K562 (cell line): ENCODE data around the gene ZFYVE16. TPM values are rescaled to one million over a fixed set of nuclear protein-coding genes. Genes with fewer than 3 reads are reported as not detected.

Experiments used
- ATAC-seq: fragments of 200-7000 bp; cut with Tn5 transposase; 3 replicates; pipeline ENCODE4 v1.9.1; 2020; ENCODE audit warnings: moderate library complexity
- BruUV-seq: library from RNA; stranded (reverse); fragments of 400-500 nt; replicated peaks from 2 replicates; lab custom pipeline; 2021; lab: Mats Ljungman, UMichigan
- CTCF ChIA-PET: fragments of 300-600 bp; formaldehyde crosslinking; extraction: SDS; loops from one replicate; lab custom pipeline; 2021; ENCODE audit warnings: low intra/inter-chr PET ratio; lab: Yijun Ruan, JAX
- POLR2A ChIA-PET: fragments of 300-600, 350-650 bp; sonication (Branson Sonifier 250); formaldehyde crosslinking; extraction: SDS; loops from one replicate; lab custom pipeline; 2021; ENCODE audit warnings: antibody characterized with exemption, inconsistent platforms; lab: Yijun Ruan, JAX
- DNase-seq, 4 experiments: peaks; one replicate each; pipeline versions ENCODE4 v3.0.0 to v3.0.0-alpha.2; 2011 to 2018; ENCODE audit warnings: low spot score in 3 of 4, mixed read lengths in 3 of 4; ENCODE audit errors: extremely low read depth in 1 of 4
- FAIRE-seq: peaks from 2 replicates; lab custom pipeline; 2011; peaks lifted over from hg19 to GRCh38; lab: Jason Lieb, UNC
- H2AFZ ChIP-seq: 2 replicates; pipeline ENCODE4 v1.6.0; 2011; ENCODE audit warnings: low read depth, low read length, control low read depth, inconsistent platforms
- H3K27ac ChIP-seq: fragments of 200-600 bp; 3 replicates; pipeline ENCODE4 v1.8.0; 2011; ENCODE audit warnings: low read depth, mild to moderate bottlenecking, control low read depth, inconsistent platforms, low read length, moderate library complexity, mixed read lengths; ENCODE audit errors: extremely low read depth
- H3K27me3 ChIP-seq, 2 experiments: fragments of 300-600 bp in 1 of 2; 2 replicates in 1 of 2; 3 replicates in 1 of 2; pipeline versions ENCODE4 v1.6.0 to v1.8.0; 2011; ENCODE audit warnings: inconsistent platforms in 2 of 2, low read length in 2 of 2, mild to moderate bottlenecking in 1 of 2, mixed read lengths in 1 of 2, moderate library complexity in 1 of 2; ENCODE audit not compliant: control insufficient read depth in 2 of 2, insufficient read depth in 2 of 2
- H3K36me3 ChIP-seq: fragments of 300-600 bp; 3 replicates; pipeline ENCODE4 v1.8.0; 2011; ENCODE audit warnings: mild to moderate bottlenecking, low read length, inconsistent platforms; ENCODE audit not compliant: control insufficient read depth, insufficient read depth
- H3K4me1 ChIP-seq, 2 experiments: fragments of 200-600 bp in 1 of 2; replicated peaks in 1 of 2; 2 replicates in 1 of 2; 3 replicates in 1 of 2; pipeline versions ENCODE4 v1.5.1 to v1.8.0; 2011; ENCODE audit warnings: inconsistent platforms in 2 of 2, low read length in 2 of 2, mild to moderate bottlenecking in 1 of 2, mixed read lengths in 1 of 2, moderate library complexity in 1 of 2; ENCODE audit not compliant: control insufficient read depth in 2 of 2, insufficient read depth in 2 of 2
- H3K4me2 ChIP-seq: 2 replicates; pipeline ENCODE4 v1.6.1; 2011; ENCODE audit warnings: low read length, control low read depth, inconsistent platforms, mixed read lengths; ENCODE audit not compliant: insufficient read depth
- H3K4me3 ChIP-seq: fragments of 200-600 bp; sonication (generic), shearing (Covaris generic); 2 replicates; pipeline ENCODE4 v1.5.1; 2016; ENCODE audit warnings: control low read depth, inconsistent platforms
- H3K79me2 ChIP-seq: fragments of 200-600 bp; 3 replicates; pipeline ENCODE4 v1.8.0; 2011; ENCODE audit warnings: low read length, inconsistent platforms; ENCODE audit not compliant: control insufficient read depth, insufficient read depth
- H3K9ac ChIP-seq, 2 experiments: 2 replicates each; pipeline versions ENCODE4 v1.6.0 to v1.6.1; 2011; ENCODE audit warnings: low read depth in 2 of 2, low read length in 2 of 2, control low read depth in 1 of 2, inconsistent platforms in 1 of 2, mild to moderate bottlenecking in 1 of 2, mixed read lengths in 1 of 2; ENCODE audit not compliant: insufficient read depth in 1 of 2
- H3K9me1 ChIP-seq: one replicate; pipeline ENCODE4 v1.6.0; 2011; ENCODE audit warnings: inconsistent platforms, mild to moderate bottlenecking, low read length, moderate library complexity; ENCODE audit not compliant: control insufficient read depth, insufficient read depth
- H3K9me3 ChIP-seq: replicated peaks from 2 replicates; pipeline ENCODE4 v1.5.1; 2011; ENCODE audit warnings: low read depth, low read length, inconsistent platforms; ENCODE audit not compliant: control insufficient read depth, insufficient read depth
- H4K20me1 ChIP-seq: replicated peaks from 2 replicates; pipeline ENCODE4 v1.6.1; 2011; ENCODE audit warnings: low read length, inconsistent platforms, mixed read lengths; ENCODE audit not compliant: control insufficient read depth, insufficient read depth
- FOXJ3 ChIP-seq: sonication (generic); formaldehyde crosslinking; IDR thresholded peaks from 2 replicates; pipeline ENCODE4 v1.4.0; 2020; ENCODE audit warnings: mild to moderate bottlenecking, missing genetic modification reagents
- NFATC3 ChIP-seq: fragments of 450-650 bp; IDR thresholded peaks from 2 replicates; pipeline ENCODE4 v1.6.1; 2017; ENCODE audit warnings: mild to moderate bottlenecking
- PHB ChIP-seq: fragments of 250-450 bp; sonication (Bioruptor Pico); IDR thresholded peaks from 2 replicates; pipeline ENCODE4 v1.5.0; 2021
- PRPF4 ChIP-seq: fragments of 200-400 bp; formaldehyde crosslinking; IDR thresholded peaks from one replicate; pipeline ENCODE4 v1.6.1; 2017; ENCODE audit warnings: low read length, low read depth, mild to moderate bottlenecking; ENCODE audit not compliant: insufficient read depth, poor library complexity, severe bottlenecking
- ZNF586 ChIP-seq: fragments of 450-650 bp; formaldehyde crosslinking; conservative IDR thresholded peaks from 2 replicates; pipeline ENCODE4 v1.4.0; 2020; ENCODE audit warnings: mild to moderate bottlenecking, moderate library complexity
- in situ Hi-C: fragments of 300-500 bp; cut with MboI; formaldehyde crosslinking; loops from 4 replicates; pipeline ENCODE4 v1.15.0; 2018; ENCODE audit warnings: inconsistent platforms, mixed read lengths
- intact Hi-C: fragments of 100-400 bp; cut with micrococcal nuclease; formaldehyde crosslinking; loops from 2 replicates; pipeline ENCODE4 v1.14.2; 2022
- polyA plus RNA-seq, 8 experiments: library from polyadenylated mRNA; depleted of rRNA in 4 of 8; stranded (reverse) in 5 of 8; unstranded in 3 of 8; fragments of >200 nt; fragmentation: Nextera tagmentation in 2 of 8; fragmentation: Illumina TruSeq in 1 of 8; extraction: Ambion mirVana in 2 of 8; extraction: Trizol in 1 of 8; gene quantifications; 2 replicates each; pipeline versions ENCODE4 v1.2.1 to v1.2.3, GENCODE V29; 2011 to 2014; ENCODE audit warnings: inconsistent platforms in 1 of 8, missing spikeins in 1 of 8
- total RNA-seq, 7 experiments: library from RNA; depleted of rRNA in 6 of 7; stranded (reverse); fragments of >200 nt in 6 of 7; fragmentation: Illumina TruSeq in 2 of 7; extraction: Trizol in 2 of 7; gene quantifications; 2 replicates each; pipeline versions ENCODE4 v1.2.1 to v1.2.3, GENCODE V29; 2011 to 2021; ENCODE audit warnings: low replicate concordance in 1 of 7
- TF ChIP-seq, protein P1 (sequence below): fragments of 450-650 bp; IDR thresholded peaks from 2 replicates; pipeline ENCODE4 v1.6.1; 2016; ENCODE audit warnings: mild to moderate bottlenecking, moderate library complexity
- TF ChIP-seq, protein P2 (sequence below): sonication (generic); formaldehyde crosslinking; IDR thresholded peaks from 2 replicates; pipeline ENCODE4 v1.8.0; 2022; ENCODE audit warnings: mild to moderate bottlenecking, low read depth, missing genetic modification reagents

Gene ZFYVE16
- total and polyA plus RNA-seq, 9 of the 15 experiments (the other 6 are each of a cell fraction or from before 2014, with no cell fraction given): 6.0 to 18.9 (median 12.5) TPM

DNA sequence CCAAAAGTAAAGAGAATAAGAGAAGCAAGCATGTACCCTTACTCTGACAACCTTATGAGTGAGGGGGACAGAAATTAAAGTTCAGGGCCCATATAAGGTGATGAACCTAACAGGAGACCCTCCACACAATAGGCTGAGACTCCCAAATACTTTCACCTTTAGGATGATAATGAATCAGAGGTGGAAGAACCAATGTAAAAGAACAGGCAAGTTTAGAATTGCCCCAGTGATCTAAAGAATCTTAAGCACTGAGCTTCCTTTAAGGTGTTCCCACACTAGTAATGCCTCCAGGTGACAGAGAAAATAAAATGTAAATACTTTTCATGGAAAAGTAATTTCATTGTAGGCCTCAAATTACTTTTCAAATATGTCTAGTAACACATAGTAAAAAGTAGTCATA is 71.8 kb downstream of the ZFYVE16 start:
- ChIA-PET POLR2A (no interaction called here), CTCF (no interaction called here)
- ATAC-seq (no peak), FAIRE-seq (no peak), DNase-seq (no peak)
- no peaks in the 10 kb centered on the region for H3K79me2 ChIP-seq
- intact Hi-C loops: loop anchor here (10.0 kb wide), 2 partner anchors 155 to 715 kb away; partner anchors contain the start of gene SPZ1
- no peak overlapping the region for H3K4me2 ChIP-seq
- H3K27ac ChIP-seq: no peak overlapping the region
- peaks cover 3% of the 10 kb centered on the region; the same call in 1 of the 3 replicates for H3K36me3 ChIP-seq
- no peaks in the 10 kb centered on the region for H4K20me1 ChIP-seq
- in situ Hi-C loops: no loop called here
- no peak for TF ChIP-seq FOXJ3 (CRISPR knock-in tag)
- TF ChIP-seq PRPF4: no peak
- no peak for TF ChIP-seq PHB (CRISPR knock-in tag)
- TF ChIP-seq, protein P1, sequence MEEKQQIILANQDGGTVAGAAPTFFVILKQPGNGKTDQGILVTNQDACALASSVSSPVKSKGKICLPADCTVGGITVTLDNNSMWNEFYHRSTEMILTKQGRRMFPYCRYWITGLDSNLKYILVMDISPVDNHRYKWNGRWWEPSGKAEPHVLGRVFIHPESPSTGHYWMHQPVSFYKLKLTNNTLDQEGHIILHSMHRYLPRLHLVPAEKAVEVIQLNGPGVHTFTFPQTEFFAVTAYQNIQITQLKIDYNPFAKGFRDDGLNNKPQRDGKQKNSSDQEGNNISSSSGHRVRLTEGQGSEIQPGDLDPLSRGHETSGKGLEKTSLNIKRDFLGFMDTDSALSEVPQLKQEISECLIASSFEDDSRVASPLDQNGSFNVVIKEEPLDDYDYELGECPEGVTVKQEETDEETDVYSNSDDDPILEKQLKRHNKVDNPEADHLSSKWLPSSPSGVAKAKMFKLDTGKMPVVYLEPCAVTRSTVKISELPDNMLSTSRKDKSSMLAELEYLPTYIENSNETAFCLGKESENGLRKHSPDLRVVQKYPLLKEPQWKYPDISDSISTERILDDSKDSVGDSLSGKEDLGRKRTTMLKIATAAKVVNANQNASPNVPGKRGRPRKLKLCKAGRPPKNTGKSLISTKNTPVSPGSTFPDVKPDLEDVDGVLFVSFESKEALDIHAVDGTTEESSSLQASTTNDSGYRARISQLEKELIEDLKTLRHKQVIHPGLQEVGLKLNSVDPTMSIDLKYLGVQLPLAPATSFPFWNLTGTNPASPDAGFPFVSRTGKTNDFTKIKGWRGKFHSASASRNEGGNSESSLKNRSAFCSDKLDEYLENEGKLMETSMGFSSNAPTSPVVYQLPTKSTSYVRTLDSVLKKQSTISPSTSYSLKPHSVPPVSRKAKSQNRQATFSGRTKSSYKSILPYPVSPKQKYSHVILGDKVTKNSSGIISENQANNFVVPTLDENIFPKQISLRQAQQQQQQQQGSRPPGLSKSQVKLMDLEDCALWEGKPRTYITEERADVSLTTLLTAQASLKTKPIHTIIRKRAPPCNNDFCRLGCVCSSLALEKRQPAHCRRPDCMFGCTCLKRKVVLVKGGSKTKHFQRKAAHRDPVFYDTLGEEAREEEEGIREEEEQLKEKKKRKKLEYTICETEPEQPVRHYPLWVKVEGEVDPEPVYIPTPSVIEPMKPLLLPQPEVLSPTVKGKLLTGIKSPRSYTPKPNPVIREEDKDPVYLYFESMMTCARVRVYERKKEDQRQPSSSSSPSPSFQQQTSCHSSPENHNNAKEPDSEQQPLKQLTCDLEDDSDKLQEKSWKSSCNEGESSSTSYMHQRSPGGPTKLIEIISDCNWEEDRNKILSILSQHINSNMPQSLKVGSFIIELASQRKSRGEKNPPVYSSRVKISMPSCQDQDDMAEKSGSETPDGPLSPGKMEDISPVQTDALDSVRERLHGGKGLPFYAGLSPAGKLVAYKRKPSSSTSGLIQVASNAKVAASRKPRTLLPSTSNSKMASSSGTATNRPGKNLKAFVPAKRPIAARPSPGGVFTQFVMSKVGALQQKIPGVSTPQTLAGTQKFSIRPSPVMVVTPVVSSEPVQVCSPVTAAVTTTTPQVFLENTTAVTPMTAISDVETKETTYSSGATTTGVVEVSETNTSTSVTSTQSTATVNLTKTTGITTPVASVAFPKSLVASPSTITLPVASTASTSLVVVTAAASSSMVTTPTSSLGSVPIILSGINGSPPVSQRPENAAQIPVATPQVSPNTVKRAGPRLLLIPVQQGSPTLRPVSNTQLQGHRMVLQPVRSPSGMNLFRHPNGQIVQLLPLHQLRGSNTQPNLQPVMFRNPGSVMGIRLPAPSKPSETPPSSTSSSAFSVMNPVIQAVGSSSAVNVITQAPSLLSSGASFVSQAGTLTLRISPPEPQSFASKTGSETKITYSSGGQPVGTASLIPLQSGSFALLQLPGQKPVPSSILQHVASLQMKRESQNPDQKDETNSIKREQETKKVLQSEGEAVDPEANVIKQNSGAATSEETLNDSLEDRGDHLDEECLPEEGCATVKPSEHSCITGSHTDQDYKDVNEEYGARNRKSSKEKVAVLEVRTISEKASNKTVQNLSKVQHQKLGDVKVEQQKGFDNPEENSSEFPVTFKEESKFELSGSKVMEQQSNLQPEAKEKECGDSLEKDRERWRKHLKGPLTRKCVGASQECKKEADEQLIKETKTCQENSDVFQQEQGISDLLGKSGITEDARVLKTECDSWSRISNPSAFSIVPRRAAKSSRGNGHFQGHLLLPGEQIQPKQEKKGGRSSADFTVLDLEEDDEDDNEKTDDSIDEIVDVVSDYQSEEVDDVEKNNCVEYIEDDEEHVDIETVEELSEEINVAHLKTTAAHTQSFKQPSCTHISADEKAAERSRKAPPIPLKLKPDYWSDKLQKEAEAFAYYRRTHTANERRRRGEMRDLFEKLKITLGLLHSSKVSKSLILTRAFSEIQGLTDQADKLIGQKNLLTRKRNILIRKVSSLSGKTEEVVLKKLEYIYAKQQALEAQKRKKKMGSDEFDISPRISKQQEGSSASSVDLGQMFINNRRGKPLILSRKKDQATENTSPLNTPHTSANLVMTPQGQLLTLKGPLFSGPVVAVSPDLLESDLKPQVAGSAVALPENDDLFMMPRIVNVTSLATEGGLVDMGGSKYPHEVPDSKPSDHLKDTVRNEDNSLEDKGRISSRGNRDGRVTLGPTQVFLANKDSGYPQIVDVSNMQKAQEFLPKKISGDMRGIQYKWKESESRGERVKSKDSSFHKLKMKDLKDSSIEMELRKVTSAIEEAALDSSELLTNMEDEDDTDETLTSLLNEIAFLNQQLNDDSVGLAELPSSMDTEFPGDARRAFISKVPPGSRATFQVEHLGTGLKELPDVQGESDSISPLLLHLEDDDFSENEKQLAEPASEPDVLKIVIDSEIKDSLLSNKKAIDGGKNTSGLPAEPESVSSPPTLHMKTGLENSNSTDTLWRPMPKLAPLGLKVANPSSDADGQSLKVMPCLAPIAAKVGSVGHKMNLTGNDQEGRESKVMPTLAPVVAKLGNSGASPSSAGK: no peak
- TF ChIP-seq ZNF586 (CRISPR knock-in tag): no peak
- no peak for TF ChIP-seq NFATC3
- TF ChIP-seq, protein P2, sequence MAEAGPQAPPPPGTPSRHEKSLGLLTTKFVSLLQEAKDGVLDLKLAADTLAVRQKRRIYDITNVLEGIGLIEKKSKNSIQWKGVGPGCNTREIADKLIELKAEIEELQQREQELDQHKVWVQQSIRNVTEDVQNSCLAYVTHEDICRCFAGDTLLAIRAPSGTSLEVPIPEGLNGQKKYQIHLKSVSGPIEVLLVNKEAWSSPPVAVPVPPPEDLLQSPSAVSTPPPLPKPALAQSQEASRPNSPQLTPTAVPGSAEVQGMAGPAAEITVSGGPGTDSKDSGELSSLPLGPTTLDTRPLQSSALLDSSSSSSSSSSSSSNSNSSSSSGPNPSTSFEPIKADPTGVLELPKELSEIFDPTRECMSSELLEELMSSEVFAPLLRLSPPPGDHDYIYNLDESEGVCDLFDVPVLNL (CRISPR knock-in tag): no peak
- no peaks in the 10 kb centered on the region for H3K9me3 ChIP-seq
- no peak overlapping the region for H3K9ac ChIP-seq
- H3K27me3 ChIP-seq: 0 out of 5 replicates have a peak, but pooled peaks cover 0 to 1% of the 10 kb centered on the region in 2 experiments
- no peaks in the 10 kb centered on the region for H3K9me1 ChIP-seq
- H2AFZ ChIP-seq: no peak overlapping the region
- H3K4me1 ChIP-seq: no peaks in the 10 kb centered on the region
- no peak overlapping the region for H3K4me3 ChIP-seq
- no TSS peak for BruUV-seq
